Ishikawa (cell line): ENCODE results near the gene ZDHHC11.

ENCODE experiments used
- CEBPB ChIP-seq: IDR thresholded peaks from 2 replicates; pipeline ENCODE4 v1.6.1; 2012
- CREB1 ChIP-seq: IDR thresholded peaks from 2 replicates; pipeline ENCODE4 v1.6.1; 2012; ENCODE audit warnings: low read depth
- EGR1 ChIP-seq: IDR thresholded peaks from 2 replicates; pipeline ENCODE4 v1.6.1; 2012
- EP300 ChIP-seq: IDR thresholded peaks from 2 replicates; pipeline ENCODE4 v1.6.1; 2012; ENCODE audit warnings: borderline replicate concordance
- FOXM1 ChIP-seq: IDR thresholded peaks from 2 replicates; pipeline ENCODE4 v1.6.1; 2012; ENCODE audit warnings: low read depth, borderline replicate concordance
- NFIC ChIP-seq: IDR thresholded peaks from 2 replicates; pipeline ENCODE4 v1.6.1; 2012
- RAD21 ChIP-seq: IDR thresholded peaks from 2 replicates; pipeline ENCODE4 v1.6.1; 2012; ENCODE audit warnings: low read depth
- REST ChIP-seq: IDR thresholded peaks from 2 replicates; pipeline ENCODE4 v1.6.1; 2012; ENCODE audit warnings: low read depth, mild to moderate bottlenecking
- TAF1 ChIP-seq: IDR thresholded peaks from 2 replicates; pipeline ENCODE4 v1.6.1; 2012; ENCODE audit warnings: low read depth, mild to moderate bottlenecking
- TCF12 ChIP-seq: IDR thresholded peaks from 2 replicates; pipeline ENCODE4 v1.6.1; 2012; ENCODE audit warnings: low read depth
- TEAD4 ChIP-seq: IDR thresholded peaks from 2 replicates; pipeline ENCODE4 v1.6.1; 2012
- YY1 ChIP-seq: IDR thresholded peaks from 2 replicates; pipeline ENCODE4 v1.6.1; 2012; ENCODE audit warnings: low read depth
- ZBTB7A ChIP-seq: IDR thresholded peaks from 2 replicates; pipeline ENCODE4 v1.6.1; 2012; ENCODE audit warnings: low read depth
- TF ChIP-seq, protein P1 (sequence below): IDR thresholded peaks from 2 replicates; pipeline ENCODE4 v1.6.1; 2012
- TF ChIP-seq, protein P2 (sequence below): IDR thresholded peaks from 2 replicates; pipeline ENCODE4 v1.6.1; 2012

The ZDHHC11 gene, protein sequence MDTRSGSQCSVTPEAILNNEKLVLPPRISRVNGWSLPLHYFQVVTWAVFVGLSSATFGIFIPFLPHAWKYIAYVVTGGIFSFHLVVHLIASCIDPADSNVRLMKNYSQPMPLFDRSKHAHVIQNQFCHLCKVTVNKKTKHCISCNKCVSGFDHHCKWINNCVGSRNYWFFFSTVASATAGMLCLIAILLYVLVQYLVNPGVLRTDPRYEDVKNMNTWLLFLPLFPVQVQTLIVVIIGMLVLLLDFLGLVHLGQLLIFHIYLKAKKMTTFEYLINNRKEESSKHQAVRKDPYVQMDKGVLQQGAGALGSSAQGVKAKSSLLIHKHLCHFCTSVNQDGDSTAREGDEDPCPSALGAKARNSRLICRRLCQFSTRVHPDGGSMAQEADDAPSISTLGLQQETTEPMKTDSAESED

GRCh38 chr5:850511-851006 lies at the start of gene ZDHHC11:
Gene ZDHHC11 (minus strand): TSS chr5:850986. CDS start chr5:850602, 384 bp downstream.
- no peak for TF ChIP-seq REST
- TF ChIP-seq TAF1 = no peak; the same call in 1 of the 2 replicates
- no peak for TF ChIP-seq FOXM1
- TF ChIP-seq RAD21 = no peak
- TF ChIP-seq NFIC = no peak
- TF ChIP-seq EP300 = no peak
- peak; percentile 37; the same call in 1 of the 2 replicates for TF ChIP-seq TCF12
- TF ChIP-seq ZBTB7A = no peak
- TF ChIP-seq, protein P1, sequence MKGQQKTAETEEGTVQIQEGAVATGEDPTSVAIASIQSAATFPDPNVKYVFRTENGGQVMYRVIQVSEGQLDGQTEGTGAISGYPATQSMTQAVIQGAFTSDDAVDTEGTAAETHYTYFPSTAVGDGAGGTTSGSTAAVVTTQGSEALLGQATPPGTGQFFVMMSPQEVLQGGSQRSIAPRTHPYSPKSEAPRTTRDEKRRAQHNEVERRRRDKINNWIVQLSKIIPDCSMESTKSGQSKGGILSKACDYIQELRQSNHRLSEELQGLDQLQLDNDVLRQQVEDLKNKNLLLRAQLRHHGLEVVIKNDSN = no peak
- TF ChIP-seq, protein P2, sequence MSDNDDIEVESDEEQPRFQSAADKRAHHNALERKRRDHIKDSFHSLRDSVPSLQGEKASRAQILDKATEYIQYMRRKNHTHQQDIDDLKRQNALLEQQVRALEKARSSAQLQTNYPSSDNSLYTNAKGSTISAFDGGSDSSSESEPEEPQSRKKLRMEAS = peak; percentile 78
- TF ChIP-seq CEBPB = no peak
- TF ChIP-seq CREB1 = peak; percentile 23; the same call in 1 of the 2 replicates
- no peak for TF ChIP-seq YY1
- no peak for TF ChIP-seq EGR1
- no peak; the same call in 1 of the 2 replicates for TF ChIP-seq TEAD4

DNA sequence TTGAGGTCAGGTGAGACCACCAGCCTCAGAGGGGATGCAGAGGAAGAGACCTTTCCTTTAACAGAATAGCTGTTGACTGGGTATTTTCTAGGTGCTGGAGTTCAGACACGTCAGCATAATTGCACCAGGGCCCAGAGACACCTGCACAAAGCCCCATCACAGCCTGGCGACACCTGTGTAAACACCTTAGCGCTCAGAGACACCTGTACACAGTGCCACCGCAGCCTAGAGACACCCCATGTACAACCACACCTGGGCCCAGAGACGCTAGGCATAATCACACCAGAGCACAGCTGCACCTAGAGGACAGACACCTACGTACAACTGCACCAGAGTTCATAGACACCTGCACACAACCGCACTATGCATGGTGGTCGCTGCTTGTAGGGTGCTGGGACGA lies 42.9 kb upstream of the ZDHHC11 start:
- TF ChIP-seq TEAD4 (no peak), CREB1 (no peak), CEBPB (no peak), REST (no peak), ZBTB7A (no peak), YY1 (no peak), TCF12 (no peak), FOXM1 (no peak)
- TF ChIP-seq, protein P1 = no peak

DNA sequence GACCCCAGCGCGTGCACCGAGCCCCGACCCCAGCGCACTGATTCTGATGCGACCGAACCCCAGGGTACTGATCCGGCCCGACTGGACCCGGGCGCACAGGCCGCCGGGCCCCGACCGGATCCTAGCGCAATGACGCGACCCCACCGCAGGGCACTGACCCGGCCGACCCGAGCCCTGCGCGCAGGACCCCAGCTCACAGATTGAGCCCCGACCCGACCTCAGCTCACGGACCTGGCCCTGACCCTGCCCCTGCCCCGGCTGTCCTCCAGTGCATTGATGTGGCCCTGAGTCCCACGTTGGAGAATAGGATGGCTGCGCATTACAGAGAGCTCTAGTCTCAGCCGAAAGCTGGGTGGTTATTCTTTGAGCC lies 42.3 kb upstream of the ZDHHC11 start:
- peak; percentile 35; the same call in 1 of the 2 replicates for TF ChIP-seq ZBTB7A
- no peak for TF ChIP-seq RAD21

DNA sequence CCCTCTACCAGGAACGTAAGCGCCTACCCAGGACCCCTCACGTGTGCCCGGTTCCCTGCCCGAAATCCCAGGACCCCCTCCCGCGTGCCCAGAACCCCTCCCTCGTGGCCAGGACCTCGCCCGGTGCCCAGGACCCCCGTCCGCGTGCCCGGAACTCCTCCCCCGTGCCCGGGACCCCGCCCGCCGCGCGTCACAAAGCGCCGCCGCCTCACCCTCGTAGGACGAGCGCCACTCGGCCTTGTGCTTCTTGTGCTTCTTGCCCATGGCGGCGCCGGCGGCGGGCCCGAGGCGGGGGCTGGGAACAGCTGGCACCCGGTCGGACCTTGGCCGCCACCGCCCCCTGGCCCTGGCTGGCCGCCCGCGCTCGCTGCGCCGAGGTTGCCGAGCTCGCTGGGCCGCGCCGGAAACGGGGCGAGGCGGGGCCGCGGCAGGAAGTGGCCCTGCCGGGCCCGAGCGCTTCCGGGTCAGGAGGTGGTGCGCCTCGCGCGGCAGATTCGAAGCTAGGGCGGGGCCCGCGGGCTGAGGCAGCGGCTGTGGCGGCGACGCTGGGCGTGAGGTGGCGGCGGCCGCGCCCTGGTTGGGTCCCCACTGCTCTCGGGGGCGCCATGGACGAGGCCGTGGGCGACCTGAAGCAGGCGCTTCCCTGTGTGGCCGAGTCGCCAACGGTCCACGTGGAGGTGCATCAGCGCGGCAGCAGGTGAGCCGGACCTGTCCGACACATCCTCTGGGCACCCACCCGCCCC lies 41.8 kb upstream of the ZDHHC11 start, which contains the start of the genes BRD9 and TRIP13:
TSS of gene BRD9 (minus strand) at position 408 of the 743 bp plus-strand sequence. CDS start at position 264, 144 bp downstream.
TSS of gene TRIP13 (plus strand) at position 491 of the 743 bp plus-strand sequence. CDS start at position 606, 115 bp downstream.
- peak; percentile 83; the same call in 1 of the 2 replicates for TF ChIP-seq ZBTB7A
- TF ChIP-seq TAF1 = peak; percentile 72; the same call in 1 of the 2 replicates
- TF ChIP-seq, protein P1 = peak; percentile 14; the same call in 1 of the 2 replicates
- TF ChIP-seq TCF12 = no peak
- 0 out of 2 replicates have a peak, but pooled peaks have one; percentile 28 for TF ChIP-seq NFIC
- TF ChIP-seq, protein P2 = peak; percentile 87
- no peak for TF ChIP-seq FOXM1

GRCh38 chr5:891837-892393 lies 41.1 kb upstream of the ZDHHC11 start:
- TF ChIP-seq TAF1 = no peak
- TF ChIP-seq EP300 = no peak
- TF ChIP-seq, protein P1 = no peak
- TF ChIP-seq EGR1 = no peak
- no peak for TF ChIP-seq RAD21
- no peak for TF ChIP-seq FOXM1
- no peak for TF ChIP-seq TEAD4
- no peak for TF ChIP-seq CREB1
- no peak for TF ChIP-seq CEBPB
- no peak for TF ChIP-seq YY1
- no peak for TF ChIP-seq NFIC
- no peak for TF ChIP-seq REST
- TF ChIP-seq, protein P2 = no peak
- no peak for TF ChIP-seq ZBTB7A
- TF ChIP-seq TCF12 = no peak
